GM12878 (cell line): ENCODE data around the gene KCTD19. TPM values are rescaled to one million over a fixed set of nuclear protein-coding genes. Genes with fewer than 3 reads are reported as not detected.

ENCODE experiments used
- BACH1 ChIP-seq: fragments of 450-650 bp; IDR thresholded peaks from 2 replicates; pipeline ENCODE4 v1.6.1; 2017; ENCODE audit warnings: mild to moderate bottlenecking, borderline replicate concordance
- CBFB ChIP-seq: IDR thresholded peaks from 2 replicates; pipeline ENCODE4 v1.6.1; 2016; ENCODE audit warnings: antibody characterized with exemption, low read depth
- CREM ChIP-seq: IDR thresholded peaks from 2 replicates; pipeline ENCODE4 v1.6.1; 2014; ENCODE audit warnings: antibody characterized with exemption, low read depth
- E2F8 ChIP-seq: fragments of 450-650 bp; IDR thresholded peaks from 2 replicates; pipeline ENCODE4 v1.6.1; 2018; ENCODE audit warnings: mild to moderate bottlenecking, low read depth, moderate library complexity; ENCODE audit not compliant: partially characterized antibody
- EGR1 ChIP-seq, 2 experiments: IDR thresholded peaks; 1 replicate in 1 of 2; 2 replicates in 1 of 2; pipeline ENCODE4 v1.6.1; 2011 to 2012; ENCODE audit warnings: low read depth in 2 of 2, low read length in 2 of 2, borderline replicate concordance in 1 of 2, mild to moderate bottlenecking in 1 of 2, moderate library complexity in 1 of 2
- FOXM1 ChIP-seq: IDR thresholded peaks from 2 replicates; pipeline ENCODE4 v1.6.1; 2012; ENCODE audit warnings: low read depth, mild to moderate bottlenecking, inconsistent platforms, low read length, moderate library complexity
- MTA2 ChIP-seq: fragments of 450-650 bp; IDR thresholded peaks from 2 replicates; pipeline ENCODE4 v1.6.1; 2016; ENCODE audit warnings: low read depth, mild to moderate bottlenecking, moderate library complexity
- MXI1 ChIP-seq: fragments of 150-350 bp; IDR thresholded peaks from 2 replicates; pipeline ENCODE4 v1.6.1; 2011; ENCODE audit warnings: low read depth, mild to moderate bottlenecking, inconsistent platforms, low read length, improper control_type of control experiment
- MYB ChIP-seq: fragments of 150-350 bp; IDR thresholded peaks from 2 replicates; pipeline ENCODE4 v1.6.1; 2014; ENCODE audit warnings: mild to moderate bottlenecking, low read depth, low read length, borderline replicate concordance
- NFYA ChIP-seq: IDR thresholded peaks from 2 replicates; pipeline ENCODE4 v1.6.1; 2011; ENCODE audit warnings: low read depth, mild to moderate bottlenecking, low read length, improper control_type of control experiment, borderline replicate concordance
- NRF1 ChIP-seq: conservative IDR thresholded peaks from 2 replicates; pipeline ENCODE4 v1.6.1; 2011; ENCODE audit warnings: mild to moderate bottlenecking, low read depth, low read length, improper control_type of control experiment
- PBX3 ChIP-seq: IDR thresholded peaks from 2 replicates; pipeline ENCODE4 v1.6.1; 2011; ENCODE audit warnings: mild to moderate bottlenecking, low read depth, low read length, moderate library complexity; ENCODE audit not compliant: insufficient replicate concordance
- RBBP5 ChIP-seq: fragments of 200-600 bp; sonication (generic); conservative IDR thresholded peaks from 2 replicates; pipeline ENCODE4 v1.6.1; 2016
- RELB ChIP-seq: fragments of 450-650 bp; IDR thresholded peaks from 2 replicates; pipeline ENCODE4 v1.6.1; 2017; ENCODE audit warnings: low read depth, mild to moderate bottlenecking, moderate library complexity
- REST ChIP-seq: IDR thresholded peaks from 2 replicates; pipeline ENCODE4 v1.6.1; 2012; ENCODE audit warnings: mild to moderate bottlenecking, low read depth, low read length
- SIX5 ChIP-seq: IDR thresholded peaks from 2 replicates; pipeline ENCODE4 v1.6.1; 2011; ENCODE audit warnings: mild to moderate bottlenecking, low read depth, low read length, moderate library complexity; ENCODE audit not compliant: severe bottlenecking
- SPI1 ChIP-seq: IDR thresholded peaks from 2 replicates; pipeline ENCODE4 v1.6.1; 2011; ENCODE audit warnings: low read depth, mild to moderate bottlenecking, low read length, moderate library complexity, borderline replicate concordance; ENCODE audit not compliant: insufficient read depth
- TBL1XR1 ChIP-seq: IDR thresholded peaks from 2 replicates; pipeline ENCODE4 v1.6.1; 2012; ENCODE audit warnings: low read depth, low read length, improper control_type of control experiment
- ZNF622 ChIP-seq: fragments of 450-650 bp; IDR thresholded peaks from 2 replicates; pipeline ENCODE4 v1.6.1; 2017; ENCODE audit warnings: mild to moderate bottlenecking, inconsistent platforms
- polyA plus RNA-seq, 11 experiments: library from polyadenylated mRNA; depleted of rRNA in 4 of 11; unstranded in 6 of 11; stranded (reverse) in 5 of 11; fragments of >200 nt; fragmentation: Nextera tagmentation in 4 of 11; fragmentation: Illumina TruSeq in 1 of 11; extraction: Ambion mirVana in 4 of 11; extraction: Trizol in 1 of 11; gene quantifications; 1 replicate in 1 of 11; 2 replicates in 10 of 11; pipeline versions ENCODE4 v1.2.1 to v1.2.3, GENCODE V29; 2011 to 2016; ENCODE audit warnings: inconsistent platforms in 2 of 11, missing spikeins in 2 of 11, low read depth in 1 of 11
- total RNA-seq, 4 experiments: library from RNA; depleted of rRNA in 3 of 4; stranded (reverse); fragments of >200 nt in 3 of 4; fragmentation: Illumina TruSeq in 1 of 4; extraction: Trizol in 1 of 4; gene quantifications; 2 replicates each; pipeline versions ENCODE4 v1.2.1 to v1.2.3, GENCODE V29; 2013 to 2021

The KCTD19 gene
- total and polyA plus RNA-seq, 10 of the 15 experiments (the other 5 are each of a cell fraction or from before 2014, with no cell fraction given): 1.6 to 8.9 (median 3.9) TPM

- no peak for TF ChIP-seq E2F8
- TF ChIP-seq ZNF622: no peak
- TF ChIP-seq REST: no peak
- TF ChIP-seq BACH1: peak; percentile 43; the same call in 1 of the 2 replicates
- TF ChIP-seq RBBP5: no peak
- TF ChIP-seq NFYA: no peak
- TF ChIP-seq PBX3: no peak
- peak; percentile 78 for TF ChIP-seq CBFB
- TF ChIP-seq MXI1: no peak
- no peak for TF ChIP-seq TBL1XR1
- no peak for TF ChIP-seq MYB
- TF ChIP-seq FOXM1: peak; percentile 88; the same call in 1 of the 2 replicates
- TF ChIP-seq RELB: peak; percentile 94
- TF ChIP-seq SPI1: no peak; the same call in 1 of the 2 replicates
- no peak for TF ChIP-seq EGR1 (IDR thresholded peaks at IDR 0.05; ENCODE audit: borderline replicate concordance in 1 of 2, low read depth in 2 of 2, low read length in 2 of 2)
- TF ChIP-seq SIX5: no peak
- TF ChIP-seq CREM: peak; percentile 97
- TF ChIP-seq NRF1: no peak
- TF ChIP-seq MTA2: peak; percentile 87
Observed at GRCh38 chr16:67311607-67312488, 14.7 kb downstream of the KCTD19 start (continued).
